Measurements from ENCODE around the gene PAQR5.
"Not testable (repeated sequence)": the region's sequence is repeated elsewhere in the genome, so short reads cannot be mapped to it uniquely, and the experiment has no call there.

PAQR5 gene

GRCh38 chr15:69293741-69294615, 4.7 kb upstream of the PAQR5 start:
- no peak for DNase-seq

DNA sequence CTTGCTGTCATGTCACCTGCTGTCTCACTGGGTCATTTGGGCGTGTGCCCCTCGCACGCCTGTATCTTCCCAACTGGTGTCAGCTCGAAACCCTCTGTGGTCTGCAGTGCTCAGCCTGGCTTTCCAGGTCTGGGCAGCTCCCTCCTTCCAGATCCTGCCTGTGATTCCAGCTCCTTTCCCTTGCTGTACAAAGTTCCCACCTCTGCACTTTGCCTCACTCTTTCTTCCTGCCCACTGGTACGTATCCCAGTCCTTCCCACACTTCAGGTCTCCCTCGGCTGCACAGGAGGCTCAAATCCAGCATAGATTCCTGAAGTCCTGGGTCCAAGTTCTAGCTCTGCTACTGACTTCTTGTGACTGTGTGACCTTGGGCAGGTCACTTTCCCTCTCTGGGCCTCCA, 2.1 kb upstream of the PAQR5 start:
- DNase-seq, result no peak

DNA sequence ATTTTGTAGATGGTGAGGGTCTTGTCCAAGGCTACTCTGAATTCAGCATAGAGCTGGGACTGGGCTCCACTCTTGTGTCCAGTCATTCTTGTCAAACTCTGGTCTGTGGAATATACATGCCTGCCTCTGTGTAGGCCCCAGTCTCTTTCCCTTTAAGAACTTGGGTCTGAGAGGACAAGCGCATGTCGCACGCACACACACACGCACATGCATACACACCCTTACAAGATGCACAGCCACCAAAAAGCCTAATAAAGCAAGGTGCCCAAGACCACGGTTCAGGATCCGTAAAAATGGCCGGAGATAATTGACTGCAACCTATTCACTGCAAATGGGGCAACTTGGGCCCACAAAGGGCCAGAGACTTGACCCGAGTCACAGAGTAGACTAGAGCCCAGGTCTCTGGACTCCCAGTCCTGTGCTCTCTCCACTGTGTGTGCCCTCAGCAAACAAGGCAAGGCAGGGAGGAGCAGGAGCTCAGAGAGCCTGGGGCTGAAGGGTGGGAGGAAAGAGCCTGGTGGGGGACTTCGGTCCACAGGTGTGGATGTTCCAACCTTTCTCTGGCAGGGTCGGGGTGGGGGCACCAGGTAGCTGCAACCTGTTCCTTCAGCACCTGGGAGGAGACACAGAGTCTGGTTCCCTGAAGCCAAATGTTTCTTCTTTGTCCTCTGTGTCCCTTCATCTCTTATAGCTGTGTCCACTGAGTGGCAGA, 914 bp upstream of the PAQR5 start:
- DNase-seq, result no peak

GRCh38 chr15:69298354-69298696, 387 bp upstream of the PAQR5 start:
- DNase-seq, result no peak

GRCh38 chr15:69299451-69299886, 757 bp downstream of the PAQR5 start:
- DNase-seq, result no peak

DNA sequence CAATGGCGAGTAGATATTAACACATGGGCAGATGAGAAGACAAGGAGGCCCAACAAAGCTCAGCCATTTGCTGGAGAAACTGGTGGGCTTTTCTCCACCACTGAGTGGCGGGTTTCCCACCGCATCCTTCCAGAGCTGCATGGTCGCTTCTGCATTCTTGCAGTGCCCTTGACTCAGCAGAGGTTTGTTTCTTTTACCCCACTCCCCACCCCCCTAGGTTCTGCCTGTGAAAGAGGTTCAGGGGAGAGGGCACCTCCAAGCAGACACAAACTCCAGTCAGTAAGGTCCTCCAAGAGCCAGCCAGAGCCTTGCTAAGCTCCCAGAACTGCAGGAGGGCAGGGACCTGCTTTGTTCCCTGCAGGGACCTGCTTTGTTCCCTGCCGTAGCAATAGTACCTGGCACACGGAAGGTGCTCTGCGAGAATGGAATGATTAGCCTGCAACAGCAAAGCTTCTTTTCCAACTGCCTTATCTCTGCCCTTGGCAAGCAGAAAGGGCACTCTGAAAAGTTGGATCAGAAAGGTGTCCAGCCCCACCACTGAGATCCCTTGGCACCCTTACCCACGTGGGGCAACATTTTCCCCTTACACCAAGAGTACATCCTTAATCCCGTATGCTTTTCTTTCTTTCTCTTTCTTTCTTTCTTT, 1.4 kb downstream of the PAQR5 start:
- DNase-seq, result no peak

DNA sequence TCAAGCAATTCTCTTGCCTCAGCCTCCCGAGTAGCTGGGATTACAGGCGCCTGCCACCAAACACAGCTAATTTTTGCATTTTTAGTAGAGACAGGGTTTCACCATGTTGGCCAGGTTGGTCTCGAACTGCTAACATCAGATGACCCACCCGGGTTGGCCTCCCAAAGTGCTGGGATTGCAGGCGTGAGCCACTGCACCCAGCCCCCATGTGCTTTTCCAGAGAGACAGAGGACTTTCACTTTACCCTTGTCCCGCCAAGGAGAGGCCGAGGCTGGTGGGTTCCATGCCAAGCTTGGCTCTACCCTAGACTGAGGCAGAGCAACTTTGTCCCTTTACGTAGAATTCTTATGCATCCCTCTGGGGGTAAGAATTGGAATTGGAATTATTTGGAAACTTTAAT, 2.4 kb downstream of the PAQR5 start:
- not testable (repeated sequence) for DNase-seq

DNA sequence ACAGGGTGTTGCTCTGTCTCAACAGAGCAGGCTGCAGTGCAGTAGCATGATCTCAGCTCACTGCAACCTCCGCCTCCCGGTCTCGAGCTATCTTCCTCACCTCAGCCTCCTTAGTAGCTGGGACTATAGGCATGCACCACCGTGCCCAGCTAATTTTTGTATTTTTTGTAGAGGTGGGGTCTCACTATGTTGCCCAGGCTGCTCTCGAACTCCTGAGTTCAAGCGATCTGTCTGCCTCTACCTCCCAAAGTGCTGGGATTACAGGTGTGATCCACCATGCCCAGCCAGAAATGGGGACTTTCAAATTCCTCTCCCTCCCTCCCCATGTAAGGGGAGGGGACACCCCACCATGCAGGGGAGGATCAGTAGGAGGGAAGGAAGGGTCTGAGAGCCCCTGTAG, 3.4 kb downstream of the PAQR5 start:
- DNase-seq, result not testable (repeated sequence)

DNA sequence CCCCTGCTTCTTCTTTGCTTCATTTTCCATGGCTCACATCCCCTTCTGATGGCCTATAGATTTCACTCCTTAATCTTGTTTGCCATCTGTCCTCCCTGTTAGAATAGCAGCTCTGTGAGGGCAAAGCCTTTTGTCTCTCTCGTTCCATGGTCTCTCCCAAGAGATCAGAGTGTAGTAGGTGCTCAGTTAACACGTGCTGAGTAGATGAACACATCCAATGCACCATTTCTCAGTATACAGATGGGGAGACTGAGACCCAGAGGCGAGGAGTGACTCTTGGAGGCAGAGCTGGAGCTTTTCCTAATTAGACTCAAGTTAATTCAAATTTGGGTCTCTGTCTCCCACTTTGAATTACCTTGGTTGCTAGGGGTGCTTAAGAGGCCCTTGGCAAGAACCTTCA, 4.2 kb downstream of the PAQR5 start:
- DNase-seq, result no peak

- DNase-seq, result no peak
Observed at GRCh38 chr15:69303337-69304181, 4.8 kb downstream of the PAQR5 start.

DNA sequence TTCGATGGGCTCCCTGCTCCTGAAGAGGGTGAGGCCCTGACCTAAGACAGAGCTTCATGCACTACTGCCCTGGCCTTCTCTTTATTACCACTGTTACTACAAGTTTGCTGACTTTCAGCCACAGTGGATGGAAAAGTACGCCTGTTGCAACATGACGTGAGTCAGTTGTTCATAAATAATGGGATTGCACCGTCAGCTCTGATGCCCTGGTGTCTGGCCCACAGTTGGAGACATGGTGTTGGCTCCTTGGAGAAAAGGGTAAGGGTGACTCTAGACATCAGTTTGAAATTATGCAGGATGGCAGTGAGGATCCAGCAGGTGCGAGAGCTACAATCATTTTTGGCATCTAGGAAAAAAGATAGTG, 5.5 kb downstream of the PAQR5 start:
- DNase-seq, result no peak

DNA sequence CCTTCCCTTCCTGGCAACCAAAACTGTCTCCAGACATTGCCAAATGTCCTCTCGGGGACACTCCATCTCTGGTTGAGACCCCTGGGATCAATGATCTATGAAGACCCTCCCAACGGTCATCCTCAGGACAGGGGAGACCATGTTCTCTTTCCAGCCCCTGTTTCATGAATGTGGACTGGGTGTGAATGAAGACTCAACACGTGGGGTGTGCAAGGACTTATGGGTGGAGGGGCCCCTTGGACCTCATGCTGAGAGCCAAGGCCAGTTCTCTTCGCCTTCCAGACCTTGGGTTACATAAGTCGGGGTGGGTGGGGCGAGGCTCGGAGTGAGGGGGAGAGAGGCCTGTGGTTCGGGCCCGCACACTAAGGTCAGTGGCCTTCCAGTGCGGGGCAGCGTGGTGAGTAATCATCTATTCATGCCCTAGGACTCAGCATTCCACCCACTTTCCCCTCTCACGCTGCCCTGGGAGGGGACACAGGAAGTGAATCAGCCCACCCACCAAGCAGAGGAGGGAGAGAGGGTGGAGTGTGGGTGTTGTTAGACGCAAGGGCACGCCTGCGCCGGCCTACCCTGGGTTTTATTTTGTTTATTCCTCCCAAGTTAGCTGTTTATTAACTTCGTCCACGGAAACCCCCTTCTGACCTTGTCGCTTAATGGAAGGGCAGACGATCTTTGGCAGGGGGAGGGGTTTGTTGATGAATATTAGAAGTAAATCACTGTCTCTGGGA, 6.7 kb downstream of the PAQR5 start:
- DNase-seq, result no peak

GRCh38 chr15:69305933-69306568, 7.3 kb downstream of the PAQR5 start:
- DNase-seq, result no peak

- no peak for DNase-seq
Observed at GRCh38 chr15:69307939-69308338, 9.2 kb downstream of the PAQR5 start.

- no peak for DNase-seq
Observed at GRCh38 chr15:69308949-69309348, 10.2 kb downstream of the PAQR5 start.

- no peak for DNase-seq
Observed at GRCh38 chr15:69311319-69311721, 12.6 kb downstream of the PAQR5 start.

DNA sequence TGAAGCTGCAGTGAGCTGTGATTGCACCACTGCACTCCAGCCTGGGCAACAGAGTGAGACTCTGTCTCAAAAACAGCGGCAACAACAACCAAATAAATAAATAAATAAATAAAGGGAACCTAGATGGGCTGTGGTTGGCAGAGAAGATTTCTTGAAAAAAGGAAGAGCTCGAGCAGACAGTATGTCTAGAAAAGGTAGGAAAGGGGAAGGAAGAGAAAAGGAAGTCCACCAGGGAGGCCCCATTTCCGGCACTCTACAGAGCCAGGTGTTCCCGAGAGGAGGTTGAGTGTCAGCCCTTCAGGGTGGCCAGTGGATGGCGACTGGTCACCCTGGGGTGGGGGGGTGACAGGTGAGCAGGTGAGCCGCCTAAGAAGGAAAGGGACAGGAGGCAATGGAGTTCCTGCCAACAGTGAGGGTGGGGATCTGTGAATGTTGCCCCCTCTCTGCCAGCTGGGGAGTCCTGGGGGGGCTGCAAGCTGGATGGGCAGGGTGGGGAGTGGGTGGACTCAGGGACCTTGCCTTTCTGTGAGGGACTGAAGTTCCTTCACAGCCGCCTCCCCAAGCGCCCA, 14.8 kb downstream of the PAQR5 start:
- no peak for DNase-seq

GRCh38 chr15:69314131-69314530, 15.4 kb downstream of the PAQR5 start:
- DNase-seq, result no peak

- DNase-seq, result no peak
Observed at GRCh38 chr15:69314736-69315135, 16.0 kb downstream of the PAQR5 start.

GRCh38 chr15:69315402-69316110, 16.8 kb downstream of the PAQR5 start:
- DNase-seq, result no peak

GRCh38 chr15:69316291-69316690, 17.6 kb downstream of the PAQR5 start:
- no peak for DNase-seq

Data from KG1 (cell line).